HG03575 (cell line): ENCODE results near the gene CALB2.
"Not testable (repeated sequence)": the region's sequence is repeated elsewhere in the genome, so short reads cannot be mapped to it uniquely, and the experiment has no call there.

Experiments used
- ATAC-seq: cut with Tn5 transposase; IDR thresholded peaks from one replicate; pipeline ENCODE4 v1.9.1; 2021; ENCODE audit not compliant: unreplicated experiment, insufficient number of reproducible peaks, low FRiP score; ENCODE audit errors: extremely low read depth

CALB2 gene

DNA sequence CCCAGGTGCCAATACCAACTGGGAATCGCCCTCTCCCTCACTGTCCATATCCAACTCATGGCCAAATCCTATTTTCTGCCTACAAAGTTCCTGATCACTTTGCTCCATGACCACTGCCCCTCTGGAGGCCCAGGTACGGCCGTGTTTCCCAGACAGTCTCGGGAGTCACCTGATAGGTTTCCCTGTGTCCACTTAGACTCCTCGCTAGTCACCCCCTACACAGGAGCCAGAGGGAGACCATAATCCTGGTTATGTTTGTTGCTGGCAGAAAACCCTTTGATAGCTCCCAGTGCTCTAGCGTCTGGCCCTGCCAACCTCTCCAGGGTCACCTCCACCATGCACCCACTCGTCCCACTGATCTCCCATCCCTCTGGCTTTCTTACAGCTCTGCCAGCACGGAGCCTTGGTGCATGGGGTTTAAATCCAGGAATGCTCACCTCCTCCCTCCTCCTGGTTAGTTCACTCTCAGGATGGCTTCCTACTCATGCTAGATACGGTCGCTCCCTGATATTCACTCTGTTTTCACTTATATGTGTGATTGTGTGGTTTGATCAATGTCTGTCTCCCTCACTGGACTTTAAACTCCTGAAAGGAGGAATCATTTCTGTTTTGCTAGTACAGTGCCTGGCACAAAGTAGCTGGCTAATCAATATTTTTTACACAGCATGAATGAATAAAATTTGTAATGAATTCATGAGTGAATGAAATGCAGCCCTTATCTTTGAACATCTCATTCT, 7.5 kb upstream of the CALB2 start:
- no peak for ATAC-seq

DNA sequence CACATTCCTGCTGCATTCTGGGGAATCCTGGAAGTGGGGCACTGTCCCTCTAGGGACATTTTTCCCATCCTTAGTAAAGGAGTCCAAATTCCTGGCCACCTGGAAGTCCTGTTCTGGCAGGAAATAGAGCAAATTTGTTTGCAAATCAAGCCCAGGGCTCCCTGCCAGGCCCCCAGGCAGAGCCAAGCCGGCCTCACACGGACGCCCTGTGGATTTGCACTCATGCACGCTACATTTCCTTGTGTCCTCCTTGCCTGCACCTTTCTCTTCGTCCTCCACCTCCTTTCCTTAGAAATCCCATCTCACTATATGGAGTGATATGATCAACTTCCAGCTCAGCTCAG, 7.0 kb upstream of the CALB2 start:
- ATAC-seq, result no peak

- no peak for ATAC-seq
Measured at GRCh38 chr16:71352466-71352865, 6.1 kb upstream of the CALB2 start.

DNA sequence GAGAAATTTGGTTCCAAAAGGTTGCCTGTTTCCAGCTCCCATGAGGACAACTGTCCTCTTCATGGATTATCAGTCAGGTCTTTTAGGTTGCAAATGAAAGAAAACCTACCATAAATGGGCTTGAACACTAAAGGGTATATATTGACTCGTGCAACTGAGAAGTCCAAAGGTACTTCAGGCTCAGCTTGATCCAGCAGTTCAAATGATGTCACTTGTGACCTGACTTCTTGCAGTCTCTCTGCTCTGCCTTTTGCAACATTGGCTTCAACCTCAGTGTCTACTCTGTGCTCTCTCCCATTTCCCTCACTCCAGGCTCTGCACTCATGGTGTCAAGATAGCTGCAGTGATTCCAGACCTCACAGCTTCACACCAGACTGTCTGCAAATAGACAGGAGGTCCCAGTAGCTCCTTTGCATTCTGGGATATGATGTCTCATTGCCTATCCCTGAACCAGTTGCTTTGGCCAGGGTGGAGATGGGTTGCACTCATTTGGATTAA, 5.5 kb upstream of the CALB2 start:
- ATAC-seq, result no peak

DNA sequence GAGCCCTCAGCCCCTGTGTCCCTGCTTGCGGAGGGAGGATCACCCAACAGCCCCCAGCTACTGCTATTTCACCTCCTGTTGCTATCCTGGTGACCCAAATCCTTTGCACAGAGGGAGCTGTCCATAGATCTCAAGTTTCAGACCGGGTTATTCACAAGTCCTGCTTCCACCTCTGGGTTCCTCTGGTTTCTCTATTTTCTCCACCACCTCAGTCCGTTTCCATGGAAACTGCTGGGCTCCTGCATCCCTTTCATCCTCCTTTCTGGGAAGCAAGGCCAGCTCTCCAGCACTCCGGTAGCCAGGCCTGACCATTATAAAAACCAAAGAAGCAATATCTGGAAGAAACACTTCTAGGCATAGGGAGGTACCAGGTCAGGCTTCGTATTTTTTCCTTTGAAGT, 4.8 kb upstream of the CALB2 start:
- ATAC-seq, result no peak

DNA sequence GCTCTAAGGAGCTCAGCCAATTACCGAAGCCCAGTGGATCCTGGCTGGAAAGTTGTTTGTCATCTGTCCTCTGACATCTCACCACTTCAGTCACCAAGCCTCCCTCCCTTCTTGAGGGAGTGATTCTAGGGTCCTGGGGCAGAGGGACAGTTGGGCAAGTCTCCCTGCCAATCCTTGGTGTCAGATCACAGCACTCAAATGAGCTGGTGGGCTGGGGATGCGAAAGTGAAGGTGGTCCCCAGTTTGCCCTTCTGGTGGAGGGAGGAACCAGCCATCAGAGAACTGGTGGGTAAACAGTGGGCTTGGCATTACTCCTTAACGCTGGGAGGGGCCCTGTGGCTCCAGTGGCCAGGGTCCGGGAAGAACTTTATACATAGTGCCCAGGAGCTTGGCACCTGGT, 4.4 kb upstream of the CALB2 start:
- no peak for ATAC-seq

GRCh38 chr16:71356051-71356740, 2.3 kb upstream of the CALB2 start:
- no peak for ATAC-seq

DNA sequence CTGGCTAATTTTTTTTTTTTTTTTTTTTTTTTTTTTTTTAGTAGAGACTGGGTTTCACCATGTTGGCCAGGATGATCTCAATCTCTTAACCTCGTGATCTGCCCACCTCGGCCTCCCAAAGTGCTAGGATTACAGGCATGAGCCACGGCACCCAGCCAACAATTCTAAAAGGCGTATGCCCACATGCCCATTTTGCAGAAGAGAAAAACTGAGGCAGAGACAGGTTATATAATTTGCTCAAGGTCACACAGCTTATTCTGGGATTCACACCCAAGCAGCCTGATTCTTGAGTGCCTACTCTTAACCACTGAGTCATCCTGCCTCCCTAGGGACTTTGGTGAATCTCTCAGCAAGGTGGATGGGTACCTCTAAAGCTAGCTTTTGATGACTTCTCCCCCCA, 1.6 kb upstream of the CALB2 start:
- not testable (repeated sequence) for ATAC-seq

- no peak for ATAC-seq
Measured at GRCh38 chr16:71357681-71358080, 842 bp upstream of the CALB2 start.

DNA sequence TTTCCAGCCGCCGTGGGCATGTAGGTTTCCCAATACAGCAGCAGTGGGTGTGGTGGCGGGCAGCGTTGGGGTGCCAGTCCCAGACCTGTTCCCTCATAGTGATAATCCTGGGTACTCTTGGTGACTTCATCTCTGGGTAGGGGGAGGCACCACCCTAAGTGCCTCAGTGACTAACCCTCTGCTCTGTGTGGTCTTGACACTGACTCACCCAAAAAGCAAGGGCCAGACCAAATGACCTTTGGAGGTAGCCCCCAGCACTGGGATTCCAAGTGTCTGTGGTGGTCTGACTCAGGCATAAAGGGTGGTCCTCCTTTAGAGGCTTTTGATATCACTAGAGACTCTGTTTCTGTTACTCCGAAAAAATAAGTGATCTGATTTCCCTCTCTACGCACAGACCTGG, 908 bp downstream of the CALB2 start:
- ATAC-seq, result no peak

- no peak for ATAC-seq
Measured at GRCh38 chr16:71360378-71360777, 1.9 kb downstream of the CALB2 start.

DNA sequence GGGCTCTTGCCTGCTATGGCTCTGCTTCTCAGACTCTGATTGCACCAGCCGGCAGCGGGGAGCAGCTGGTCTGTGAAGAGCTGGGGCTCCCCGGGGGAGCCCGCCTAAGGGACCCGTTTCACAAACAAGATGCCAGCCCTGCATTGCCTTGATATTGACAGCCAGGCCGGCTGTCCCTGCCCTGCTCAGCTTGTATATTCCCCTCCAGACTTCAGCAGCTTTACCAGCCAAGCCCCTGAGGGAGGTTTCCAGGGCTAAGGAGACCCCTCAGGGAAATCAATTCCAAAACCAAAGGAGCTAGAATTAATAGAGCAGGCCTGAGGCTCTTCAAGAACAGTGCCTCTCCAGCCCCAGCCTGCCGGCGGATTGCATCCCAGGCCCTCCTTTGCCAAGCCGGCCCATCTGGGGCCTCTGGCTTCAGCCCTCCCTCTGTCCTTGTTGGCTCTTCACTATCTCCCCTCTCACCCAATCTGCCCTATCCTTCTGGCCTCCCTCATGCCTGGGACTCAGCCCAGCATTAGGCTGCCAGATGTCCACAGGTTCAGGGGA, 5.7 kb downstream of the CALB2 start:
- no peak for ATAC-seq

- ATAC-seq, result no peak
Measured at GRCh38 chr16:71365021-71365420, 6.5 kb downstream of the CALB2 start.

GRCh38 chr16:71367241-71367976, 8.9 kb downstream of the CALB2 start:
- no peak for ATAC-seq

DNA sequence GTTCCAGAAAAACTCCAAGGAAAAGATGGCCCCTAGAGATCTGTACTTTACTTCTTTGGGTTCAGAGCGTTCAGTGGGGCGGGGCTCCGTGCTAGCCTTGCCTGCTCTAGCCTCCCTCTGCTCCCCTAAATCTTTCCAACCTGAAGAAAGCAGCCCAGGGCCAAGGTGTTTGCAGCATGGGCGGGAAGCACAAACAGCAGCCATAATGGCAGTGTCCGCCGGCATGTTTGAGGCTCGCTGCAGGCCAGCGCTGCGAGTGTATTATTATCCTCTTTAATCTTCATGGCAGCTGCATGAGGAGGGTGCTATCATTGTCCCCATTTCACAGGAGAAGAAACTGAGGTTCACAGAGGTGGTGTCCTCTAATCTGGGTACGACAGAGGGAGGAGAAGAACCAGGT, 10.4 kb downstream of the CALB2 start:
- ATAC-seq, result no peak

GRCh38 chr16:71369494-71369893, 11.0 kb downstream of the CALB2 start:
- ATAC-seq, result no peak

DNA sequence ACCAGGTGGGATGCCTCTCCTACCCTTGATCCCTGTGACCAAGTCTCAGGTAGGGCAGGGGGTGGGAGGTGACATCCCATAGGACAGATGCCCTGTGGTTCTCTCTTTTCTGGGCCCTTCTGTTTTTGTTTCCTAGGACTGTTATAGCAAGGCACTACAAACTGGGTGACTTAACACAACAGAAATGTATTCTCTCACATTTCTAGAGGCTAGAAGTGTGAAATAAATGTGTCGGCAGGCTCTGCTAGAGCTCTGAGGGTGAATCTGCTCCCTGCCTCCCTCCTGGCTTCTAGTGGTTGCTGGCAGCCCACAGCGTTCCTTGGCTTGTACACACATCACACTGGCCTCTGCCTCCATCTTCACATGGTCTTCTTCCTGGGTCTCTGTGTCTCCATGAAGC, 12.7 kb downstream of the CALB2 start:
- ATAC-seq, result no peak

DNA sequence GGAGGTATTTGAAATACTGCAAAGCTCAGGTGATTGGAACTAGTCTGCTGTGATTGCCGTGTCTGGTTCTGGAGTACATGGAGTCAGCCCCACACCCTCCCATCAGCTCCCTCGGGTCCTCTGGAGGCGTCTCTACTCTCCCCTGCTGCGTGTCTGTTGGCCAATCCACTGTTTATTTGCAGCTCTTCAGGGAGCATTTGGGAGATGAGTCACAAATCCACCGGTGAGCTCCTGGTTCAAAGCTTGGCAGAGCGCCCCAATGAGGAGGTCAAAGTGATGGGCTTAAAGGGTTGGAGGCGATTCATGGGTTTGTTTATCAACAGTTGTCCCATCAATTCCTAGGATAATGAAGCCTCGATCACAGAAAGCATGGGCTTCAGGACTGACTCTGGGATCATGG, 14.6 kb downstream of the CALB2 start:
- no peak for ATAC-seq

DNA sequence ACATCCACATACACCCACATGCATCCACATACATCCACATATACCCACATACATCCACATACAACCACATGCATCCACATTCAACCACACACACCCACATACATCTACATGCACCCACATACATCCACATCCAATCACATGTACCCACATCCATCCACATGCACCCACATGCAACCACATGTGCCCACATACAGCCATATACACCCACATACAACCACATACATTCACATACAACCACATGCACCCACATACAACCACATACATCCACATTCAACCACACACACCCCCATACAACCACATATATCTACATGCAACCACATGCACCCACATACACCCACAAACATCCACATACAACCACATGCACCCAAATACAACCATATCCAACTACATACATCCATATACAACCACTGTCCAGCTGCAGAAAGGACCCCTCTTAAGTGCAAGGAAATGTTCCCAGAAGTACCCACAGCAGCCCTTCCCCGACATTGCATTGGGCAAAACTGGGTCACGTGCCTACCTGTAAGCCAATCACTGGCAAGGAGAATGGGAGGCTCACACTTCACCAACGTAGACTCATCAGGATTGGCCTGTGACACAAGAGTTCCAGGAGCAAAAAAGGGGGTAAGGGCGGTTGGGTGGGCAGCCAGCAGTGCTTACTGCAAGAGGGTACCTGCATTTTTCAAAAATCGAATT, 18.1 kb downstream of the CALB2 start:
- ATAC-seq, result no peak
